Neural cell (in vitro differentiated cells): ENCODE data around the gene TADA2B.

Source experiments
- CTCF ChIP-seq: fragments of 450-650 bp; IDR thresholded peaks from 2 replicates; pipeline ENCODE4 v1.5.1; 2014; ENCODE audit warnings: antibody characterized with exemption, mild to moderate bottlenecking, moderate library complexity; ENCODE audit not compliant: poor library complexity, severe bottlenecking
- EZH2 ChIP-seq: fragments of 200-600, 300-800 bp; shearing (Covaris generic), sonication (generic); IDR thresholded peaks from 2 replicates; pipeline ENCODE4 v1.6.1; 2014; ENCODE audit warnings: antibody characterized with exemption, low read length, borderline replicate concordance, mild to moderate bottlenecking; ENCODE audit not compliant: insufficient read depth, poor library complexity, severe bottlenecking
- REST ChIP-seq: IDR thresholded peaks from 2 replicates; pipeline ENCODE4 v1.6.1; 2012; ENCODE audit warnings: borderline replicate concordance
- TAF1 ChIP-seq: IDR thresholded peaks from 2 replicates; pipeline ENCODE4 v1.6.1; 2012; ENCODE audit warnings: low read depth

GRCh38 chr4:7070729-7071511, 27.7 kb downstream of the TADA2B start:
- TF ChIP-seq CTCF = peak; percentile 95
- TF ChIP-seq REST = no peak
- TF ChIP-seq EZH2 = no peak
- no peak for TF ChIP-seq TAF1
